Measurements from ENCODE around the gene GRIP1.

The GRIP1 gene

GRCh38 chr12:66693901-66694513 lies 15.1 kb upstream of the GRIP1 start:
- no peak for DNase-seq

- no peak for DNase-seq
Measured at GRCh38 chr12:66692986-66693385, 14.1 kb upstream of the GRIP1 start.

- DNase-seq, result no peak
Measured at GRCh38 chr12:66692170-66692569, 13.3 kb upstream of the GRIP1 start.

DNA sequence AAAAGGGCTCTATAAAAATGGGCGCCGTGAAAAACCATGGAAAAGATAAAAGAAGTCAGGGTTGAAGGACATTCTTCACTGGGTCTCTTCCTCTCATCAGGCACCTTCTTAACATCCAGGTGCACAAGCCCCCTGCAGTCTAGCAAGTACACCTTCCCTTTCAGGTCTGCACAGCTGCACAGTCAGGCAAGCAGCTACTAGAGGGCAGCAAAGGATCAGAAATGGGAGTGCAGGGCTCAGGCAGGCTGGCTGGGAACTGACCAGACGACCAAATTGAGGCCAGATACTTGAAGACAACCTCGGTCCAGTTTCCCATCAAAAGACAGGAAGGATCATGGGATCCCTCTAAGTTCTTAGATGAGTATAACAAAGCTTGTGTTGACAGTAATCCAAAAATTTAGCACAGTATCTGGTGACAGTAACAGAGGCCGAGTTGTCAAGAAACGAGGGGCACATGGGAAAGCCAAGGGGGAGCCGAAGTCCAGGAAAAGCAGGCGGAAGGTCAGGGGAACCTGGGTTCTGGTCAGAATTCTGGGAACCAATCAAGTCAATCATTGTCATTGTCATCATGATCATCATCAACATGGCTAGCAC lies 10.1 kb upstream of the GRIP1 start:
- no peak for DNase-seq

DNA sequence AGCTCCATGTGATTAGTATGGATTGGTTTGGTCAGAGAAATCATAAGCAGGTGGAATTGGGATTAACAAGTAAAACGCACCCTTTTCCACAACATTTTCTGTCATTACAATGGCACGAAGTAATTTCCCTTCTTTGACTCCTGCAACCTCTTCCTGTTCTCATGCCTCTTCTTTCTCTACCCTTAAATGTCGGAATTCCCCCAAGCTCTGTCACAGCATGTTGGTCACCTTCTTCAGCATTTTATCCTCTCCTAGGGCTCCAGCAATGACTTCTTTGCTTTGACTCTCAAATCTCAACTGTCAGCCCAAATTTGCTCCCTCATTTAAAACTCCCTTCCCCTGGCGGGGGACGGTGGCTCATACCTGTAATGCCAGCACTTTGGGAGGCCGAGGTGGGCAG lies 5.3 kb upstream of the GRIP1 start:
- no peak for DNase-seq

DNA sequence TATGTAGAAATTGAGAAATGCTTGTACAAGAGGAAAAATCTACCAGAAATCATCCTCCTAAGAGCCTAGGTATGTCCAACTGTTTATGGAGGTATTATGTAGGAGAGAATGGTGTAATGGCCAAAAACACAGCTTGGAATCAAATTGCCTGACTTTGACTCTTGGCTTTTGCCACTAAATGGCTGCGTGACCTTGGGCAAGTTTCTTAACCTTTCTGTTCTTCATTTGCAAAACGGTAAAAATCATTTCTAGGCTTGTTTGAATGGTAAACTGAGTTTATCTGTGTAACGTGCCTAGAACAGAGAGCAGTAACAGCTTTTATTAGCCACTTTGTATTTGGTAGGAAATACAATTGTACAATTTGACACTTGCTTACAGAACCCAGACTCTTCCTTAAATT lies 4.9 kb upstream of the GRIP1 start:
- no peak for DNase-seq

DNA sequence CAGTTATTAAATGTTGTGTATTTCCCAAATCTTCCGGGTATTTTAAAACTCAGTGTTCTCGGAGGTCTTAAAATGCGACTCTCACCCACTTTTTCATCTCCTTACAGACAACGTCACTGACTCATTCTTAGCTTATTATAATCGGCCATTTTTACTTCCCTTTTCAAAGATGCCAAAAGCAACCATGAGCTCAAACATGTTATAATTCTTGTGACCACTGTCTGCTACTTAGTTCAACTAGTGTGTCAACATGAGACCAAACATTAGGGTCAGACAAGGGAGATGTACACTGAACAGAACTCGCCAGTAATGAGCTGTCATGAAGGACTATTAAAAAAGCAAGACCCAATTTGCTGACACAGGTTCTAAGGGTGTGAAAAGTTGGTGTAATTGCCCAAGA lies 4.2 kb upstream of the GRIP1 start:
- DNase-seq, result no peak

DNA sequence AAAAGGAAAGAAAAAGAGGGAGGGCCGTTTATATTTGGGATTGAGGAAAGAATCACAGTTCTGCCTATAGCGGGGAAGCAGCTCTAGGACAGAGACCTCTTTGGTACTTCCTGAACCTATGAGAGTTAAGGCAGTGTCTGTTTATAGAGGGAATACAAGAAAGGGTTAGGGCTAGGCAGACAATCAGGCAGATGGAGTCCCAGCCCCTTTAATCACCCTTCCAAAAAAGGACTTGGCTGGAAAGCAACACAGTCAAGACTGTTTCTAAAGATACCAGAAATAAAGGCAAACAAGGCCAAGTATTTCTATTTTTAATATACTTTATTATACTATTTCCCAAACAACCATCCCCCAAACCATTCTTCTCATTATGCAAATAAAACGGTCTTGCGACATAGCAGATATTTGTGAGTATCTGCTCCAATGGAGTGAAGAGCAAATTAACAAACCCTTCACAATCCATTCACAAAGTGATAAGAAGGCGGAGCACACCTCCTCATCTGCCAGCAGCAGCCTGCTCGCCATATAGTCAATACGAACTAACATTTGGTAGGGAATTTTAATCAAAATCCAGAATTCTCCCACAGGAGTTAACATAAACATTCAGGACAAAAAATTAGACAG lies 697 bp upstream of the GRIP1 start:
- DNase-seq, result no peak

- no peak for DNase-seq
Measured at GRCh38 chr12:66676241-66676640, 2.6 kb downstream of the GRIP1 start.

- DNase-seq, result no peak
Measured at GRCh38 chr12:66674495-66675122, 4.3 kb downstream of the GRIP1 start.

GRCh38 chr12:66669541-66669940 lies 9.3 kb downstream of the GRIP1 start:
- DNase-seq, result no peak

DNA sequence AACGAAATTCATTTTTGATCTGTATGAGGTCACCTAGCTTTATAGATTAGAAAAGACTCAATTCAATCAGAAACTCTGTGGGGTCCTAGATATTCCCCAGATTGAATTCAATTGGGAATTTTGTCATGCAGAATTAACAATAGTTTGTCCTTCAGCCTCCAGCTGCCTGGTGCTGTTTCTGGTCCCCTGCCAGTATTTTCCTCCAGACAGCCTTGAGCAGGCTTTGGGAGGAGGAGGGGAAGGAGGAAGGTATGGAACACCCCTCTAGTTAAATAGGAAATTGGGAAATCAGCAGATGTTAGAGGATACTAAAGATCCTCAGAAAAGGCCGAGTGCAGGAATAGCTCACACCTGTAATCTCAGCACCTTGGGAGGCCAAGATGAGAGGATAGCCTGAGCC lies 10.6 kb downstream of the GRIP1 start:
- DNase-seq, result no peak

DNA sequence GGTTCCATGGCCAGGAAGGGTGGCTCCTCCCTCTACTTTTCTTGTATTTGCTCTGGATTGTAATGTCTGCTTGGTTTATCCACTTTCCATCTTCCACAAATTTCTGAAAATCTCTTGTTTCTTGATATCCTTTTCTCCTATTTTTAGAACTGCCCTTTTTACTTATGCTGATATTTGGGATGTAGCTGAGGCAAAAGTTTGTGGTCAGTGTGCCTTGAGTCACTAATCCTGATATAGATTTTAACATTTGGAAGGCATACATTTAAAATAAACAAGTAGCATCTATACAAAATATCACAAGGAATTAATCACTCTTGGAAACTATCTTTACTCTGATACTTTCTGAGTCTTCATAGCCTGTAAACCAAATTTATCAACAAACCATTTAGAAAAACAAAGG lies 11.0 kb downstream of the GRIP1 start:
- DNase-seq, result no peak

DNA sequence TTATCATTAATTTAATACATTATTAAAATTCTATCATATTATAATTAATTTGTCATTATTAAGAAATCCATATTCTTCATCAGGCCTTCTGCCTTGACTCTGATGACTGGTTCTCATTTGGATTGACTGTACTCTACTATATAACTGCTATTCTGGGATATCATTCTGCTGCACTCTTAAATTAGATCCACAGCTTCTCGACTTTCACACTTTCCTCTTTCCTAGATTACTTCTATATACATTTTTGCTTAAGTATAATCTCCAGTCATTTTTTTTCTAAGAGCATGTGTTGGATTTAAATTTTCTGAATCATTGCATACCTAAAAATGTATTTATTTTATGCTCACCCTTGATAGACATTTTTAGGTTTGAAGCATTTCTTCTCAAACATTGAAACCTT lies 12.4 kb downstream of the GRIP1 start:
- DNase-seq, result no peak

DNA sequence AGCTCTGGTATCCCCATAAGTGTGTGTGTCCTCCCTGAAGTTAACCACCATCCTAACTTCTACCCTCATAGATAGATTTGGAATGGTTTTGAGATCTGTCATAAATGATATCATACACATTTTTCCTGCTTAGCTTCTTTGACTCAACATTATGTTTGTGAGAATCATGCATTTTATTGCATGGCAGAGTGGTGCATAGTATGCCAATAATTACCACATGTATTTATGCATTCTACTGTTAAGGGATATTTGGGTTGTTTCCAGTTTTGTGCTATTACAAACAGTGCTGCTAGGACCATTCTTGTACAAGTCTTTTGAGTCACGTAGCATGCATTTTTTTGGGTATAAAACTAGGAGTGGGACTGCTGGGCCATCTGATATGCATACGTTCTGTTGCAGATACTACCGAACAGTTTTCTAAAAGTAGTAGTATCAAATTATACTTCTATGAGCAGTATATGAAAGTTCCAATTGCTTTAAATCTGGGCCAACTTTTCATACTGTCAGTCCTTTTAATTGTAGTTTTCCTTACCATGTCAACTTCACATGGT lies 13.4 kb downstream of the GRIP1 start:
- DNase-seq, result no peak

GRCh38 chr12:66664076-66664475 lies 14.8 kb downstream of the GRIP1 start:
- DNase-seq, result no peak

- DNase-seq, result no peak
Measured at GRCh38 chr12:66663611-66664010, 15.3 kb downstream of the GRIP1 start.

GRCh38 chr12:66662729-66663128 lies 16.1 kb downstream of the GRIP1 start:
- DNase-seq, result no peak

DNA sequence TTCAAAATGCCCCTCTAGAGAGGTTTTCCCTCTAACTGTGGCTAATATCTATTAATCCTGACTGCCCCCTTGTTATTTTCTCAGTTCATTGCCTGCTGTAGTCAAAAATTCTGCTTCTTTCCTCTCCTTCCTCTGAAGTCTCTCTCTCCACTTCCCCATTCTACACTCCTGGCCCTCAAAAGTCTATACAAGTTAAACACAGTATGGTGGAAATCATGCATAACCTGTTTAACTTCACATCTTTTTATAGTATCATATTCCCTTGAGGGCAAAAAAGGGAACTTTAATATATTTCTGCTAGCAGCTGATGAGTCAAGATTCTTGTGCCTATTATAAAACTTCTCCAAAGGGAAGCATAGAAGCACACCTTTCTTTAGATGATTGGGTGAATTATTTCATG lies 16.7 kb downstream of the GRIP1 start:
- no peak for DNase-seq

DNA sequence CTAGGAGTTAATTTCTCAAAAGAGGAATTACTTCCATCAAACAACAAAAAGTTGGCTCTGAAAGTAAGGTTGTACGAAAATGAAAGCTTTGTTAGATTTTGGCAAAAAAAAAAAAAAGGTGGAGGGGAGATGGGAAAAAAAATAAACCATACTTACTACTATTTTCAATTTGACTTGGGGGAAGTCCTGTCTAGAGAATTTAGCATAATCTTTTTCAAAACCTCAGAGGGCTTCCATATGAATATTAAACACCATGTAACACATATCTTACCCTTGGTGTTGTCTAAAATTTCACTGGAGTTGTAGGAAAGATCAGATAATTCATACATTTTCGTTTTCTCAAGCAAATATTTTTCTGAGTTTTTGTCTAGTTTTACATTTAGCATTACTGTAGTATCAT lies 17.5 kb downstream of the GRIP1 start:
- no peak for DNase-seq

- no peak for DNase-seq
Measured at GRCh38 chr12:66653796-66654195, 25.1 kb downstream of the GRIP1 start.

GRCh38 chr12:66648033-66648735 lies 30.7 kb downstream of the GRIP1 start:
- DNase-seq, result no peak

DNA sequence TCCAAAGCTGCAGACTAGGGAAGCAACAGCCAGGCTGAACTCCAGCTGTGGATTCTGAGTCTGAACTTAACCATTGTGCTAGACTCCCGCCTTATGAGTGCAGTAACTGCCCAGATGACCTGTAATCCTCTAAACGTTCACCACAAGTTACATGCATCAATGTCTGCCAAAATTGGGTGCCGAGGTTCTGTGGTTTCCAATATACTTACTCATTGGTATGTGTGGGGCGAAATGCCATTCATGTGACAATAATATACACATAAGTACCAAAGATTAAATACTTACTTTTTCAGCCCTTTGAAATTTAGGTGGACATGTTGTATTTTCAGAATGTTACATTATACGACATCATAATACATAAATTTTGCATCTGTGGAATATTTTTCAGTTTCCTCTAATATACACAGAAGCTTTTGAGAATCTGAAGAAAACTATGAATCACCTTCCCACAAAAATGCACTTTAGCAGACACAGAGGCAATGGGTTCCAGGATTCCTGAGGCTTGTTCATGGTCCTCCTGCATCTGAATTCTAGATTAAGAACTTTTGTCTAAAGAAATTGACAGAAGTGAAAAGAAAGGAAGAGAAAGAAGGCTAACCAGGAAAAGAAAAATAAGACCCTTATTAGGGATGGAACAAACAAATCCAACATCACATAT lies 31.7 kb downstream of the GRIP1 start:
- no peak for DNase-seq

All from GOT3 (cell line).